GM10847 (cell line): ENCODE results near the gene NEK5.

Source experiments
- POLR2A ChIP-seq: IDR thresholded peaks from 2 replicates; pipeline ENCODE4 v1.6.1; 2011; ENCODE audit not compliant: insufficient read length; ENCODE audit errors: extremely low read depth

The NEK5 gene, protein sequence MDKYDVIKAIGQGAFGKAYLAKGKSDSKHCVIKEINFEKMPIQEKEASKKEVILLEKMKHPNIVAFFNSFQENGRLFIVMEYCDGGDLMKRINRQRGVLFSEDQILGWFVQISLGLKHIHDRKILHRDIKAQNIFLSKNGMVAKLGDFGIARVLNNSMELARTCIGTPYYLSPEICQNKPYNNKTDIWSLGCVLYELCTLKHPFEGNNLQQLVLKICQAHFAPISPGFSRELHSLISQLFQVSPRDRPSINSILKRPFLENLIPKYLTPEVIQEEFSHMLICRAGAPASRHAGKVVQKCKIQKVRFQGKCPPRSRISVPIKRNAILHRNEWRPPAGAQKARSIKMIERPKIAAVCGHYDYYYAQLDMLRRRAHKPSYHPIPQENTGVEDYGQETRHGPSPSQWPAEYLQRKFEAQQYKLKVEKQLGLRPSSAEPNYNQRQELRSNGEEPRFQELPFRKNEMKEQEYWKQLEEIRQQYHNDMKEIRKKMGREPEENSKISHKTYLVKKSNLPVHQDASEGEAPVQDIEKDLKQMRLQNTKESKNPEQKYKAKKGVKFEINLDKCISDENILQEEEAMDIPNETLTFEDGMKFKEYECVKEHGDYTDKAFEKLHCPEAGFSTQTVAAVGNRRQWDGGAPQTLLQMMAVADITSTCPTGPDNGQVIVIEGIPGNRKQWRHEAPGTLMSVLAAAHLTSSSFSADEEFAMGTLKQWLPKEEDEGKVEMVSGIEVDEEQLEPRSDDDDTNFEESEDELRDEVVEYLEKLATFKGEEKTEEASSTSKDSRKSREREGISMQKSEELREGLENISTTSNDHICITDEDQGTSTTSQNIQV

DNA sequence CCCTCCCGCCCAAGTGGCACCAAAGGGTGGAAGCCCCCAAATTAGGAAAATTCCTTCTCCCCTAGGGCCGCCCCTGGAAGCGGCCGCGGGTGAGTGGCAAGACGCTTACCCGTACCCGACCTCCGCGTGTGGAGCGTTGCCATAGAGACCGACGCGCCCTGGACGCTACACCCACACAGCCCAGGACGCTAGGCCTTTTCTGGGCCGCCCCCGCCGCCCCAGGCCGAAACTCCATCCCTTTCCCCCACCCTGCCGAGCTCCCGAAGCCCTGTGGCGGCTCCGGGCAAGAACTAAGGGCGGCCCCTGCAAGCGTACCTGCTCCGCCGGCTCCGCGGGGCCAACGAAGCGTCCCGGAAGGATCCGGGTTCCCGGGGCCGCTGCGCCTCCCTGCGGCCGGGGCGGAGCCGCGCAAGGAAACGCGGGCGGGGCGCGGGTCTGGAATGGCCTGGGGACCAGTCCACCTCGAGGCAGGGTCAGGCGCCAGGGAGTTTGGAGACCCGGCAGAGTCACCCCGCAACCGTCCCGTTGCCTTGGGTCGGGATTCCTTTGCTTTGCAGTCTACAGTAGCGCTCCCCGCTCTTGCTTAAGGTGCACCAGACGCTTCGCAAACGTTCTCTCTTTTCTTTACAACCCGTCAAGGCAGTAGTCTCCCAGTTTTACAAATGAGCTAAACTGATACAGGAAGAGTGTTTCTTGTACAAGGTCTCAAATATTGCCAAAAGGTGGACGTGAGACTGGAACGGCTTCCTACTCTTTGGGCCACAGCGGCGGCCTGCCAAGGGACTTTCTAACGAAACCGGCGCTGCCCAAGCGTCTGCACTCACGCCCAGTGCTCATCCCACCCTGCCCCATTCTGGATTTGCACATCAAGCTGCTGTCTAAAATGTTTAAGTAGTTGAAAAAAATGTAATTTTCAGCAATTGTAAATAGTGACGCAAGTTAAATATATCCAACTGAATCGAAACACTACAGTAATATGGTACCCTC lies at the start of gene NEK5:
Gene NEK5, minus strand, starts transcription at position 360 of the 987 bp plus-strand sequence. CDS start 1,591 bp downstream, outside the sequence.
- TF ChIP-seq POLR2A = no peak

DNA sequence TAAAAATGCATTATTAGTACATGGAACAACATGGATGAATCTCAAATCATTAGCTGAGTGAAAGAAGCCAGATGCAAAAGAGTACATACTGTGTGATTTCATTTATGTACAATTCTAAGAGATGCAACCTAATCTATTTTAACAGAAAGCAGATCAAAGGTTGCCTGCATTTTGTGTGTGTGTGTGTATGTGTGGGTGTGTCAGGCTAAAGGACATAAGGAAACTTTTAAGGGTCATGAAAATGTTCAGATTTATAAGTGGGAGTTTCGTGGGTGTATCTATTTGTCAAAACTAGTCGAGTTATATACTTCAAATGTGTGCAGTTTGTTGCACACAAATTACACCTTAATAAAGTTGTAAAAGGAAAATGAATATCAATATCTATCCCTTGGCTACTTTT lies 48.4 kb upstream of the NEK5 start:
- TF ChIP-seq POLR2A = no peak

DNA sequence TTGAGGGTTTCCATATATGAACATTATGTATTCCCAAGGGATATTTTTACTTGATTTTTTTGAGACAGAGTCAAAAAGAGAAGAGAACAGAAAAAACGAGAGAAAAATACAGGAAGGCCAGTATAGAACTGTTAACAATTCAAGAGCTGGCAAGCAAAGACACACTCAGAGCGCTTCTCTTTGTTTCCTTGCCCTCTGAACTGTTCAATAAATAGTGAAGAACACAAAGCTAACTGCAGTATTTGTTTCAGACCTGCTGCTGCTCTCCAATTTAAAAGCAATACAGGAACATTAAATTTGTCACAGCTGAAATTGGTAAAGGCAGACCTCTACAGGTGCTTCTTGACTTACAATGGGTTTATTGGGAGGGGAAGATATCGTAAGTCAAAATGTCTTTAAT lies 44.5 kb upstream of the NEK5 start:
- TF ChIP-seq POLR2A = no peak

DNA sequence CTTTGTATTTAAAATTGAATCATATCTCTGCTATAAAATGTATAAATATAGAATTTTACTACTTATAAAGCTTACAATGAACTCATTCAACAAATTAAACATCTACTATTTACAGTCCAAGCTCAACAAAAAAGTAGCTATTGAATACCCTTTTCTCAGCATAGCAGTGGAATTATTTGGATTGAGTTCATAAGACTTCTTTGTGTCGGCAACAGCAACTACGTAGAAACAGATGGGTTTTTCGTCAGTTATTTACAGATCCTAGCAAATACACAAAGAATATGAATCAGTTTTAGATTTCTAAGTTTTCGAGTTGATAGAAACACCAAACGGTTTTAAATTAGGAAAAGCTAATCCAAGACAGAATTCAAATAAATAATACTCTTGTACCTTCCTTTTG lies 41.0 kb upstream of the NEK5 start:
- no peak for TF ChIP-seq POLR2A

DNA sequence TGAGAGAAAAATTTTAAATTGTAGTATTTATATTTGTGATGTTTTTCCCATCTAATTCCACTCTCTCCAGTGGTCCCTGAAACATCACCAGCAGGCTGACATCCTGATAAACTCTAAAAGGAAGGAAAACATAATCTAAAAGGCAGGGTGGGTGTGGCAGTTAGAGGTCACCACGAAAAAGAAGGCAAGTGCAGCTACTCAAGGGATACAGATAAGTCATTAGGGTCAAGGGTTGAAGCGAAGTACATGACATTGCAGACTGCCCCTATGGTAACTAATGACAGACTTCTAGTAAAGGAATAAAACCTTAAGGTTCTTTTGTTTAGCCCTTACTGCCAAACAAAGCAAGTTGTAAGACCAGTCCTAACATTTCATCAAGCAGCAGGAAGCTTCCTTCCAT lies 36.5 kb upstream of the NEK5 start:
- no peak for TF ChIP-seq POLR2A

DNA sequence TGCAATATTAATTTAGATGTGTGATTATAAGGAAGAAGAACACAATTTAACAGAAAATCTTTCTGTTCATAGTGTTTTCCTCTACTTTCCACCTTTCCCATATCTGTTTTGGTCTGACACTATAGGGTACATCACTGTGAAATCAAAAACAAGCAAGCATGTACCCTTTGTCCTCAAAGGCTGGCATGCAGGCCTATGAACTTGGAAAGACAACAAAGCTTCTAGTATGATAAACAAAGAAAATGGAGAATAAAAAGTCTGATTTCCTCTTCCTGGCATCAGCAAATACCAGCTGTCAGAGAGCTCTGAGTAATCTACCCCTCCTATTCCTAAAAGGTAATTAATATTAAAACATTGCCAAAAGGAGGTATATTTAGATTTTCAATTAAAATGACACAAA lies 36.1 kb upstream of the NEK5 start:
- TF ChIP-seq POLR2A = no peak

DNA sequence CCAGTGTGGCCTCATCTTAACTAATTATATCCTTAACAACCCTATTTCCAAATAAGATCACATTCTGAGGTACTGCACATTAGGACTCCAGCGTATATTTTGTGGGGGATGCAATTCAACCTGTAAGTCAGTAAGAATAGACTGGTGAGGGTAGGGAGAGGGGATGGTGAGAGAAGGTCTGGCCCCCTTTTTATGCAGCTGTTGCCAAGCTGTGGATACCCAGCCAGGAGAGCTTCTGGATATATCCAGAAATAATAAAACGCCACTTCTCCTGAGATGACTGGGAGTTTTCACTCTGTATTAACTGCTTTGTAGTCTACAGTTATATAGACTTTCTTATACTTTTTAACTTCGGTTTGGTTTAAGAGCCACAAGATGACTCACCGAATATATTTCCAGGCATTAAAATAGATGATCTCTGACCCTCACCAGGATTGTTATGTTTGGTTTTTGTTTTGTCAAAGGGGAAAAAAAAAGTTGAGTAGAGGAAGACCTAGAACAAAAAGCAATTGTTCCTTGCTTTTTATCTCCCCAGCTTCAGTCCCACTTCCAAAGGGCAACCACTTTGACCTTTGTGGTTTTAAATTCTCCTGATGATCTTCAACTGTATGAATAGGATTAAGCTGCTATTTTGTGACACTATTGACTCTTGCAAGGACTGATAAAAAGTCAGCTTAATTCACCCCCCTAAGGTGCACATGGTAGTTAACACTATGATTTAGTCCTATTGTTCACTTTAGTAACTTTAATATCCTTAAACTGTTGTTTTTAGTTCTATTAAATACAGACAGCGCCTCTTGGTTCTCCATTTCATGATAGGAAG lies 33.6 kb upstream of the NEK5 start:
- TF ChIP-seq POLR2A = no peak

DNA sequence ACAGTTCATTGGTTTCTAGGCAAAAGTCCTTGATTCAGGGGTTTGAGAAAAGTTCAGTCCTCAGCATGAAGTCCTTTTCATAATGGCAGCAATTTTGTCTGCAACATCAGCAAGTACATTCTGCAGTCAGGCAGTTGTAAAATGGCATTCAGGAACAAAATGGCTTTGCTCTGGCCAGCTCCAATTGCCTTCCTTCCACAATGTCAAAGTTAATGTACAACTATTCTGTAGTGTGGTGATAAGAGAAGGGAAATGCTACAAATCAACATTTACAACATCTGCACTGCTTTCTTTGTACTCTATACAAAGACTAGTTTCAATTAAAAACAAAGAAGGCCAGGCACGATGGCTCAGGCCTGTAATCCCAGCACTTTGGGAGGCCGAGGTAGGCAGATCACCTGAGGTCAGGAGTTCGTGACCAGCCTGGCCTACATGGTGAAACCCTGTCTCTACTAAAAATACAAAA lies 32.3 kb upstream of the NEK5 start:
- no peak for TF ChIP-seq POLR2A

DNA sequence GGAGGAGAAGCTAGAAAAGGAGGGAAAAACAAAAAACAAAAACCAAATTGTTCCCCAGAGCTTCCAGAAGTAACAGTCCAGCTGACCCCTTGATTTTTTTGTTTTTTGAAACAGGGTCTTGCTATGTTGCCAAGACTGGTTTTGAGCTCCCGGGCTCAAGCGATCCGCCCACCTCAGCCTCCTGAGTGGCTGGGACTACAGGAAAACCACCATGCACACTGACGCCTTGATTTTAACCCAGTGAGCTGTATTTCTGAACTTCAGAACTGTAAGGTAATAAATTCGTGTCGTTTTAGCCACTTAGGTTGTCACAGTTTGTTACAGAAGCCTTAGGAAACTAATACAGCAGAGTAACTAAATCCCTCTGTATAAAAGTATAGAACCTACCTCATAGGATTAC lies 31.6 kb upstream of the NEK5 start:
- no peak for TF ChIP-seq POLR2A

DNA sequence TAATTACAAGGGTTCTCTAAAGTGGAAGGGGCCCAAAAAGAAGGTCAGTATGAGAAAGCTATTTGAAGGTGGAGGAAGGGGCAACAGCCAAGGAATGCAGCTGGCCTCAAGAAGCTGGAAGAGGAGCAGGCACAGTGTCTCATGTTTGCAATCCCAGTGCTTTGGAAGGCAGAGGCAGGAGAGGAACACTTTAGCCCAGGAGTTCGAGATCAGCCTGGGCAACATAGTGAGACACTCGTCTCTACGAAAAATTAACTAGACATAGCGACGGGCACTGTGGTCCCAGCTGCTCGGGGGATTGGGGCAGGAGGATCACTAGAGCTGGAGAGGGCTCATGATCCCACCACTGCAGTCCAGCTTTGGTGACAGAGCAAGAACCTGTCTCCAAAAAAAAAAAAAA lies 31.2 kb upstream of the NEK5 start:
- no peak for TF ChIP-seq POLR2A

DNA sequence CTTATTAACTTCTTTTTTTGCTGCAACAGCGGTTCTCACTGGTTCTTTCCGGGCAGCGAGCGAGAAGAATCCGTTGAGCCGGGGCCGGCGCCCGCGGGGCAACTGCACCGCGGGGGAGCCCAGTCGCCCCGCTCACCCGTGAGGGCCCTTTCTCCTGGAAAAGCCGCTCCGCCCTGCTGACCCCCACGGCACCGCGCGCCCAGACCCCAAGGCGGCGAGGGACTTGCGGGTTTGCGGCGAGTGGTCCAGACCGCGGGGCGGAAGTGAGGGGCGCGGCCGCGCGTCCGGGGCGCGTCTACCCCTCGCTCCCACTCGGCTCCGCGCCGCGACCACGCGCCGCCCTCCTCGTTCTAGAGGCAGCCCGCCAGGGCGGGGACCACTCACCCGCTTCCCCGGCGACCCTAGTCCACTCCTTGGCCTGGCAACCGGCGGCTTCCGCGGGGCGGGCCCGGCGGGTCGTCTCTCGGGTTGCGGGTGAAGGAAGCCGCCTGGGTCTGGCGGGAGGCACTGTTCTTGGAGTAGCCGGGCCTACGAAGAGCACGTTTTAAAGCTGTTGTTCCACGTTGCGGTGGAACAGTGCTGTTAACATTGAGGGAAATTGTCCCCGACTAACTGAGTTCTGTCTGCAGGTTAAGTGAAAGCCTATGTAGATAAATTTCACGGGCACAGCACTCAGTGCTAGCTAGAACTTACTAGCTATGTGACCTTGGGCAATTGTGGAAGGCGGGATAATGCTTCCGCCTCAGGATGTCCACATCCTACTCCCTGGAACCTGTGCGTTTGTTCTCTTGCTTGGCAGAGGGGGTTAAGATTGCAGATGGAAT lies 30.5 kb upstream of the NEK5 start, which contains the start of gene NEK3:
Gene NEK3, minus strand, starts transcription at position 439 of the 824 bp plus-strand sequence. CDS start 3,406 bp downstream, outside the sequence.
- no peak for TF ChIP-seq POLR2A

DNA sequence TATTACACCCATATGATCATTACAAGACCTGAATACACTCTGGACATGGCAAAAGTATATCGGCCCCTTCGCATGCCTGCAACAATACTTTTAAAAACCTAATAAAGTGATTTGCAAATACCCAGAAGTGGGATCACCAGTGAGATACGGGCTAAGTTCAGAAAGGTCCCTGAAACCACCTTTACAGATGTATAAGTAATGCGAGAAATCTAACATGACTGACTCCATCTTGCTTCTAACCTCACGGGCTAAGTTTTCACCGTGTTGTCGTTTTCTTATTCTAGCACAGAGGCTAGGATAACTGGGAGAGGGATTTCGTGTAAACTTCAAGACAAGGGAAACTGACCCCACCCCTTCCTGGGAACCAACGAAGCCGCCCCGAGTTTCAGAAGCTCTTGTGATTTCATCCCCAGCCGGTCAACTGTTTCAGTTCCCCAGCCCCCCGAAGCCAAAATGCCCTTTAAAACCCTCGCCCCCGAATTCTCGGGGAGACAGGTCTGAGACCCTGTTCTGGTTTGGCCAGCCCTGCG lies 29.8 kb upstream of the NEK5 start:
- TF ChIP-seq POLR2A = no peak

DNA sequence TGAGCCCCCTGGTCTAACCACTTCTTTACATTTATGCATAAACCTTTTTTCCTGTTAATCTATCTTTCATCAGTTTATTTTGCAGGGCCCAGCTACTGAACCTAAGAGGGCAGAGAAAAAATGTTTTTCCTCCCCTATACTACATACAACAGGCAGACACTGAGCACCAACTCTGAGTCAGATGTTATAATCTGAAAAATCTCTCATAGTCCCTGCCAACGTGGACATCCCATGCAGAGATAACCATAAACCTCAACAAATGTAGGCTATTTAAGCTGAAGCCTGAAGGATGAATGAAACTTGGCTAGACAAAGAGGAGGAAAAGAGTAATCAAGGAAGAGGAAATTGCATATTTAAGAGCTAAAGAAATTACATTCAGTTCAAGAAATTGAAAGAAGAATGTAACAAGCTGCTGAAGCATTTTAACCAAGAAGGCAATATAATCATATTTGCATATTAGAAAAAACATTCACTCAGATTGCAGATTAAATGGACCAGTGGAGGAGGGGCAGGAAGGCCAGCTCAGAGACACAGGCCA lies 27.9 kb upstream of the NEK5 start:
- no peak for TF ChIP-seq POLR2A

DNA sequence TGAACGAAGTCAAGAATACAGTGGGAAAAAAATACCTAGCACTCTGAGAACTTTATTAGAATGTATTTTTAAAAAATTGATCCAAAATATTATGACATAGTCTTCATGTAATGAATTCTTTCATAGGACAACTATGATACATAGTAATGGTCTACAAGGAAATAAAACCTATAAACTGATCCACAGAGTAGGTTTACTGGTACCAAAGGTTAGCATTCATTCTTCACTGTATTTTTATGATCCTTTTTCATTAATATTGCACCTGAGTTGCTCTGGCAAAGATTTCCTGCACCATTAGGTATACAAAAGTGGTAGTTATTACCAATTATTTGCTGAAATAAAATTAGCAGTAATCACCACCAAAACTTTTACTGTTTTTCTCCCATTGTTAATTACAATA lies 26.3 kb upstream of the NEK5 start:
- no peak for TF ChIP-seq POLR2A
